NCI-H524 (cell line): ENCODE data around the gene FAM89B.

Source experiments
- DNase-seq, 2 experiments: peaks; one replicate each; lab custom pipeline; 2025; lab: John Stamatoyannopoulos, UW

Gene FAM89B

DNA sequence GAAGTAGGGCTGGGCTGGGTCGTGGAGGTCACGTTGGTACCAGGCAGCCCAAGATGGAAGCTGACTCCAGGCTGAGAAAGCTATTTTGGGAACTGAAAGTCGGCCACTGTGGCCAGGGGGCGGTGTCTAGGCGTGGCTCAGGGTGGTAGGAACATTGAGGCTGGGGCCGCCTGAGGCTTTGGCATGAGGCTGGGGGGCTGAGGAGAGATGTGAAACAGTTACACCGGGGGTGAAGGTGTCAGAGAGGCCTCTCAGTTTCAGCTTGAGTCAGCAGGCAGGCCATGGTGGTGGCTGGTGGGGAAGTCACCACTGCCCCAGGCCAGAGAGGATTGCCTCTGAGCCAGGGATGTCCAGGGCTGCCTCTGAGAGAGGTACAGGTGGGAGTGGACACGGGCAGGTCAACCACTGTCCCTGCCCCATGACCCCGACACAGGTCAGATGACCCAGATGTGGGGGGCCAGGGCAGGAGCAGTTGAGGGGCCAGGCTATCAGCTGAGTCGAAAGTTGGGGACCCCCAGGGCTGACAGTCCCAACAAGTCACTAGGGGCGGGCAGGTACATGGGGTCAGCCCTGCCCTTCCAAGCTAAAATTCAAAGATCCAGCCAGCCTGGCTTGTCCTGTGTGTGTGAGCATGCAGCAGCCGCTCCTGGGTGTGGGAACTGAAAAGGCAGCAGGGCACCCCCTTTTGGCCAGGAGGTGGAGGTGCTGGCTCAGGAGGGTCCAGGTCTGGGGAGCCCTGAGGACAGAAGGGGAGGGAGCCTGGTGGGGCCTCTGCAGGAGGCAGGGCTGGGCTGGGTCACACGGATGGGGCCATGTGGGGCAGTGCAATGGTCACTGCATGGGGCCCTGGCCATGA lies 16.1 kb downstream of the FAM89B start:
- DNase-seq = peak in 1 of 2 experiments; percentile 44

GRCh38 chr11:65589444-65590239 lies 17.3 kb downstream of the FAM89B start:
- no peak for DNase-seq

- peak; percentile 23 to 74 for DNase-seq
Measured at GRCh38 chr11:65590240-65590738, 18.0 kb downstream of the FAM89B start.

DNA sequence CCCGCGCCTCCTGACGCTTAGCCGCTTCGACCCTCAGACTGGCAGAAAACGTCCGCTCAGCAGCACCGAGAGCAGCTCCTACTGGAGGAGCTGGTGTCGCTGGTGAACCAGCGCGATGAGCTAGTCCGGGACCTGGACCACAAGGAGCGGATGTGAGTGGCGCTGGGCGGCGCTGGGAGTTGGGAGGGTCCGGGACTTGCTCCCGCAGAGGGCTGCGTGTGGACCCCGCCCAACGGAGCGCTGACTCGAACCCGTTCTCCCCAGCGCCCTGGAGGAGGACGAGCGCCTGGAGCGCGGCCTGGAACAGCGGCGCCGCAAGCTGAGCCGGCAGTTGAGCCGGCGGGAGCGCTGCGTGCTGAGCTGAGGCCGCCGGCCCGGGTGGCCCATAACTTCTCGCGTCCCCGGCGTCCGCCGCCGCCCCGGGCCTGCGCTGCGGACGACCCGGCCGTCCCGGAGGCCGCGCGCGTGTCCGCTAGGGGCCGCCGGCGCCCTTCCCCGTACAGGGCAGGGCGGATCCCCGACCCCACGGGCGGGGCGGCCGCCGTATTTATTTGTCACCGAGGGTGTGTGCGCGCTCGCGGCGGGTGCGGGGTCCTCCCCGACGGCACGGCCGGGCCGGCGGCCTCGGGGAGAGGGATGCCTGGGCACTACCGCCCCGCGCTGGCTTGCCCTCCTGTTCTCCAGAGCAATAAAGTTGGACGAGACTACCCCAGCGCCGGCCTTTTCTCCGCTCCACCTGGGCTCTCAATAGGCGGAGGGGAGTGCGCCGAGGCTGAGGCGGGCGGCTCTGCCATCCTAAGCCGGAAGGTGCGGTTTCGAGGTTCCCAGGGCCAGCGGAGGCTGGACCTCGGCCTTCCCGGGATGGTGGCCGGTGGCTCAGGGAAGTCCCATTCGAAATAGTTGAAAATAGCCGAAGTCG lies 19.9 kb downstream of the FAM89B start:
- DNase-seq = peak in 1 of 2 experiments; percentile 31

- DNase-seq = no peak
Measured at GRCh38 chr11:65592858-65593517, 20.6 kb downstream of the FAM89B start.

DNA sequence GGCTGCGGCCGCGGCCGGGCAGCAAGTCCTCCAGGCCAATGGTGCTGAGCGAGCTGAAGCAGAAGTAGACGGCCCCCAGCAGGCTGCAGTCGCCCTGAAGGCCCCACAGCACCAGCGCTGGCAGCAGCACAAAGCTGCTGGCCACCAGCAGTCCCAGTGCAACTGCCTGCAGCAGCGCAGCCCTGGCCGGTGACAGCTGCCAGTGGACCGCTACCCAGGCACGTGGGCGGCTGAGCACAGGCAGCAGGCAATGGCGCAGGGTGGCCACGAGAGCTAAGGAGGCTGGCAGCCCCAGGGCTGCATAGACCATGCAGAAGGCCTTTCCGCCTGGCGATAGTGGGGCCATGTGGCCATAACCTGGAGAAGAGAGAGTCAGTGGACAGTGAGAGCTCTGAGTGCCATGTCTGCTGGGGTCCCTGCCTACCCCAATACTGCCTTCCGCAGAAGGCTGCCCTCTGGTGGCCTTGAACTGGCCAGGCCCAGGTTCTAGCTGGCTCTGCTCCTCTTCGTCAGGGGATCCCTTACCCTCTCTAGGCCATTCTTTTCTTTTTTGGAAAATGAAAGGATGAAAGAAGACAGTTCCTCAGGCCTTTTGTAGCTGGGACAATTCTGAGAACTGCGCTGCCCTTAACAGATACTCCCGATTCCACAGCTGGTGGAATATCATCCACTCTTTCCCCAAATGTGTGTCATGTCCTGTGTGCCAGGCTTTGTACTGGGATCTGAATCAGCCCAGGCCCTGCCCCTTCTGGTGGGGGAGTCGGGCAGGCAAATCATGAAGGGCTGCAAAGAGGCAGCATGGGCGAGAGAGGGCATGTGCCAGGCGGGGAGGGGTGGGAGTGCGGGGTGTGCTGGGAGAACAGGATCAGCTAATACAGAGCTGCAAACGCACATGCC lies 21.4 kb downstream of the FAM89B start:
- DNase-seq = peak; percentile 14 to 62

GRCh38 chr11:65595131-65595530 lies 22.8 kb downstream of the FAM89B start:
- no peak for DNase-seq

DNA sequence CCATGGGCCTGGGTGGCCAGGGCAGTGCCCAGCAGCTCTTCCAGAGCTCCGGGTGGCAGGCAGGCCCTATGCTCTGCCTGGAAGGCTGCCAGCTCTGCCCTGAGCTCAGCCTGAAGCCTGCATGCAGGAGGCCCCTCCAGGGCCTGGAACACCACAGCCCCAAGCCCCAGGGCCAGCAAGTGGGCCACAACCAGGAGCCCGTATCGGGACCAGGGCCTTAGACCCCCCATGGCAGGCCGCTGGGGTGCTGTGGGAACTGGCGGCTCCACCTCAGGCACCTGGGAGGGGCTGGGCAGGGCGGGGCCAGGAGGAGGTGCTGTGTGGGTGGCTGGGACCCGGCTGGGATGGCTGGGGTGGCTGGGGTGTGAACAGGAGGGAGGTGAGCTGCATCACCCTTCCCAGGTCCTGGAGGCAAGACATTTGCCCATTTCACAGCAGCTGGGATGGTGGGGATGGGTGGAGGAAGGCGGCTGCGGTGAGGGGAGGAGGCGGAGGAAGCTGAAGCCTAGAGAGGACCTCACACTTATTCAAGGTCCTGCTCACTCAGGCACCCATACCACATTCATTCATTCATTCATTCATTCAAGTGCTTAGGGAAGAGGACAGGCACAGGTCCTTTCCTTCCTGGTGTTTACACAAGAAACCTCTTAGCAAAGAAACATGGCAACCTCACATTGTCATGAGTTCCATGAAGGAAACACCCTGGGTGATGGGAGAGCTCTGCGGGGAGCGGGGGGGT lies 23.4 kb downstream of the FAM89B start, which contains the start of gene KCNK7:
KCNK7 (minus strand) TSS at position 258 of the 739 bp plus-strand sequence; CDS start at position 230, 28 bp downstream.
- DNase-seq = no peak

DNA sequence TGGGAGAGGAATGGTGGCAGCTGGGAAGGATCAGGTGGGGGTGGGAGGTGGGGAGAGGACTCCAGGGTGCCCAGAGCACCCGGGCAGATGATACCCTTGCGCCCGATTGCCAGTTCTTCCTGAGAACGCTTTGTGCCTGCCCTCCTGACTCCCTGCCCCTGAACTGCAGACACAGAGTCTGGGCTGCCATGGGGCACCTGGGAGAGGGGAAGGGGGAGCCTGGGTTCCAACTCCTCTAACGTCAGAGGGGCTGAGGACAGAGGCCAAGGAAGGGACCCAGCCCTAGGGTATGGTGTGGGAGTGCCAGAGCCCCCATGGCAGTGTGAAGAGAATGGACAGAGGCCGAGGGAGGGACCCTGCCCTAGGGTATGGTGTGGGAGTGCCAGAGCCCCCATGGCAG lies 24.2 kb downstream of the FAM89B start:
- no peak for DNase-seq

DNA sequence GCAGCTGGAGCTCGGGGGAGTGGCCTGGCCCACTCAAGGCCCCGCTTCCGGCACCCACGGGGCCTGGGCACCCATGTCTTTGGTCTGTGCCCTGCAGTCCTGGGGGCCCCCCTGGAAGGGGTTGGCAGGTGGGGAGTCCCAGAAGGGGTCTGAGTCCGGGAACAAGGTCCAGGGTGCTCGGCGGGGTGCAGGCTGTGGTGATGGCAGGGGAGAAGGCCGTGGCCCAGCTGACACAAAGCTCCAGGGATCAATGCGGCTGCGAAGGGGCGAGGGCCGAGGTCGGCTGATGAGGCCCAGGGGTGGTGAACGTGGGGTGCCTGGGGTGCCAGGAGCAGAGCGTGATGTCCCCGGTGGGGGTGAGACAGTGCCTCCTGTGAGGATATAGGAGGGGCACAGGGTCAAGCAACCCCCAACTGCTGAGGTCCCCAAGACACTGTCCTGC lies 25.9 kb downstream of the FAM89B start:
- DNase-seq = no peak

DNA sequence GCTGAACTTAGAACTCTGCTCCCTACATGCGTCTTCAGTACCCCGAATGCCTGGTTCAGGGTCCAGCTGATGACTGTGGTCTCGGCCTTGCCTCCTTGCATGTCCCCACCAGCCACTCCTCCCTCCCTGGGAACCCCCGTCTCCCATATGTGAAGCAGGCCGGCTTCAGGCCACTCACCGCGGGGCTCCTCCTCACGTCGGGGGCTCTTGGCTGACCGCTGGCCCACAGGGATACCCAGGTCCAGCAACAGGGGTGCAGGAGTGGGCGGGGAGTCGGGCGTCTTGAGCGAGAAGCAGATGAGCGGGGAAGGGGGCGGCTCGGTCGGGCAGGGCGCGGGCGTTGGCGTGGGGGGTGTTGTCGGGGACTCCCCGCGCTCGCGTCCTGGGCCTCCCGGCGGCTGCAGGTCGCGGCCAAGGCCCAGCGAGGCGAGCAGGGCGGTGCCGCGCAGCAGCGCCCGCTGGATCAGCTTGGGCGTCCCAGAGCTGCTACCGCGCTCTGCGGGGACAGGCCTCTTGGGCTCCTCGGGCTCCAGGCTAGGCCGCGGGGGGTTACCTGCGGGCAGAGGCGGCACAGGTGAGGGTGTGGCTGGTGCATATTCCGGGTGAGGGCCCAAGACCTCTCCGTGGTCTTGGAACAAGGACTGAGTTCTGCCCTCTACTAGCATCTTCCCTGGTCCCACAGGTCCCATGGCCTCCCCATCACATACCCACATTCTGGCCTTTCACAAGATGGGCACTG lies 27.0 kb downstream of the FAM89B start:
- no peak for DNase-seq

- no peak for DNase-seq
Measured at GRCh38 chr11:65599955-65600246, 27.6 kb downstream of the FAM89B start.

DNA sequence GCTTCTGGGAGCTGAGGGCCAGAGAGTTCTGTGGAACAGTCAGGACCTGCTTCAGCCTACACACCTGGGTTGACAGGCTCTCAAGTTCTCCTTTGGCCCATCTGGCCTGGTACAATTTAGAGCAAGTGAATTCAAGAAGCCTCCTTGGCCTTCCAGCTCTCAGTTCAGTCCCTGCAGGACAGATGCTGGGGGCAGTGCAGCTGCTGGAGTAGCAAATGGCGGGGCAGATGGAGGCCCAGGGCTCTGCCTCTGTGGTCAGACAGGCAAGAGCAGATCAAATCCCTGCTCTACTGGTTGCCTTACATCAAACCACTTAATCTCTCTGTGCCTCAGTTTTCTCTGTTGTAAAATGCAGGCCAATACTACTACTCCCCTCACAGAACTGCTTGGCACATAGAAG lies 31.9 kb downstream of the FAM89B start:
- peak; percentile 30 to 85 for DNase-seq

DNA sequence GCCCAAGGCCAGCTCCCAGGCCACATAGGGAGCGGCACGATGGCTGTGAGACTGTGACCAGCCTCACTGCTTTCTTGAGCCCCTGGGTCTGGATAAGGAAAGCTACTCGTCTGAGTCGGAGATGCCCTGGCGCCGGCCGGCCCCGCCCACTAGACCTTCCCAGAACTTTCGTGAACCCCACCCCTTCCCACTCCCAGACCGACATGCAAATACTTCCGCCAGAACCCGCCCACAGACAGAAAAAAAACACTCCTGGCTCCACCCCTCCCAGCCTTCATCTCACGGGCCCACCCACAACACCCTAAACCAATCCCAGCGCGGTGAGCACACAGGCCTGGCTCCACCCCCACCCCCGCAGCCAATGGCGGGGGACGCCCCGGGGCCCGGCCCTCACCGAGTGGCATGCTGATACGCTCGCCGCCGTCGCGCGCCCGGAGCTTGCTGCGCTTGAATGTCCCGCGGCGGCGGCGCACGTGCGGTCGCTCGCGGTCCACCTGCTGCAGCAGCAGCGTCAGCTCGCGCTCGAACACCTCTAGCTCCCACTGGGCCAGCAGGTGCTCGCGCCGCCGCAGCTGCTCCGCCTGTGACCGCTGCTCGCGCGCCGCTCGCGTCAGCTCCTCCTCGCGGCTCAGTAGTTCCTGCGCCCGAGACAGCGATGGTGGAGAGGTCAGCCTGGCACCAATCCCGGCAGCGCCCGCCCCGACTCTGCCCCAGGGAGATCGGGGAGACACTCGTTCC lies 34.7 kb downstream of the FAM89B start:
- DNase-seq = no peak

DNA sequence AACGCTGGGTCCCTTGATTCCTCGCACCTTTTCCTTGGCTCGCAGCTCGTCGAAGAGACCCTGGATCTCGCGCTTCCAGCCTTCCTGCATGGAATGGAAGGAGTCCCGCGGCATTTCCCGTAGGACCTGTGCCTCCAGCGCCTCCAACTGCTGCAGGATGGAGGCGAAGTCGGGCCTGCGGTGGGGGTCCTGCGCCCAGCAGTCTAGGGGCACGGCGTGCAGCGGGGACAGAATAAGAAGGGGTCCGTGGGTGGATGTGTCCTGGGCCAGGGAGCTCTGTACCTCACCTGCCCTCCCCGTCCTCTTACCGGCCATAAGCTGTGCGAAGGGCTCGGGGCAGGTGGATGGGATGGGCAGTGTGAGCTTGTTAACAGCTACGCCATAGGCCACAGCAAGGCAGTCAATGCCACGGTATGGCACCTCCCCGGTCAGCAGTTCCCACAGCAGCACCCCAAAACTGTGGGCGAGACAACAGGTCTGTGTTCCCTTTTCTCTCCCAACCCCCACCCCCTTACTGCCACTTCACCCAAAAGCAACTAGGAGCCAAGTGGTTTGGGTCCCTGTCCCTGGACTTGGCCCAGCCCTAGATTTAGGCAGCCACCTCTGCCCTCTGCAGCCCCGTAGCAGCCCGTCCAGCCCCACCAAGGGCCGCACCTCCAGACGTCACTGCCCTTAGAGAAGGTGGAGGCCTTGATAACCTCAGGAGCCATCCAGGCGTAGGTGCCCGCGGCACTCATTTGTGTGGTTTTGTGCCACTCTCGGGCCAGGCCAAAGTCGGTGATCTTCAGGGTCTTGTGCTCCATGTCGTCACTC lies 35.5 kb downstream of the FAM89B start:
- DNase-seq = no peak

- no peak for DNase-seq
Measured at GRCh38 chr11:65609229-65609628, 36.9 kb downstream of the FAM89B start.

DNA sequence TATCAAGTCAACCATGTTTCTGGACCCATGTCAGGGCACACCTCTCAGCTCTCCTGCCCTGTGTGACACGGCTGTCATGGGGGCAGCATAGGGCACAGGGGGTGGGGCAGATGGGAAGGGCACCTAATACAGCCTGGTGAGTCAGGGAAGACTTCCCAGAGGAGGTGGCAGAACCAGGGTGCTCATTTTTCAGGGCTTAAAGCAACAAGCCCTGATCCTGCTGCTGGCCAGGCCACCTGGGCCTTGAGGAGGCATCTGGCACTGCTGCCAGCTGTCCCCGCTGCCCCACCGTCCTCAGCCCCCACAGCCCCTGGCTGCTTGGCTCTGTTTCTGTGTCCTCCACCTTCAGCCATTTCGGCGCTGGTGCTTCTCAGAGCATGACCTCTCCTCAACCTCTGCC lies 37.3 kb downstream of the FAM89B start:
- DNase-seq = peak in 1 of 2 experiments; percentile 32
